ENCODE data around the gene MTA1.

The MTA1 gene

DNA sequence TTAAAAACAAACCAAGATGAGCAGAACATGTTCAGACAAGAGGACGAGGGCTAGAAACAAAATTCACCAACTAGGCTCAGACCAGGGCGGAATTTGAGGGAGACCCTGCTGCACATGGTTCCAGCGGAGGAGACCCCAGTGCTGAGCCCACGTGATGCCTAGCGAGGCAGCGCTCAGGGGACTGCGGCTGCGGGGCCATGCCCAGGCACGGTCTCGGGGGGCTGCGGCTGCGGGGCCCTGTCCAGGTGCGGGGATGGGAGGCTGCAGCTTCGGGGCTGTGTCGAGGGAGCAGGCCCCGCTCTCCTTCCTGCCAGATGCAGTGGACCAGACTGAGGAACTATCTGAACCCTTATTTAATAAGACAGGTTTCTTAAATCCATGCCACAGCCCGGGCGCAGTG, 42.3 kb downstream of the MTA1 start:
- Histone ChIP-seq H3K9ac (ENCODE audit: low read length) (no peak overlapping the region), H3F3A (ENCODE audit: insufficient read depth, low read length) (no peaks in the 10 kb centered on the region), H3K27ac (ENCODE audit: low read length) (no peak overlapping the region), H3K79me2 (ENCODE audit: low read length) (no peaks in the 10 kb centered on the region), H3K27me3 (replicated peaks; ENCODE audit: insufficient read depth, low read length) (no peaks in the 10 kb centered on the region), H2AFZ (ENCODE audit: low read length) (no peak overlapping the region), H3K9me2 (replicated peaks; ENCODE audit: insufficient read depth, low read length) (no peaks in the 10 kb centered on the region), H3K4me1 (ENCODE audit: low read length) (no peaks in the 10 kb centered on the region), H3K36me3 (replicated peaks; ENCODE audit: insufficient read depth, low read length) (no peaks in the 10 kb centered on the region), H3K9me3 (replicated peaks; ENCODE audit: insufficient read depth, low read length) (no peaks in the 10 kb centered on the region), H3K4me3 (ENCODE audit: low read length) (no peak overlapping the region), H3K4me2 (ENCODE audit: low read depth, low read length) (no peak overlapping the region), H4K20me1 (ENCODE audit: insufficient read depth, low read length) (no peaks in the 10 kb centered on the region)
- no peak for DNase-seq
- TF ChIP-seq EZH2phosphoT487 (IDR thresholded peaks at IDR 0.05; ENCODE audit: low read length) (no peak), EZH2 (optimal IDR thresholded peaks at IDR 0.05; ENCODE audit: low read depth, low read length) (no peak)

DNA sequence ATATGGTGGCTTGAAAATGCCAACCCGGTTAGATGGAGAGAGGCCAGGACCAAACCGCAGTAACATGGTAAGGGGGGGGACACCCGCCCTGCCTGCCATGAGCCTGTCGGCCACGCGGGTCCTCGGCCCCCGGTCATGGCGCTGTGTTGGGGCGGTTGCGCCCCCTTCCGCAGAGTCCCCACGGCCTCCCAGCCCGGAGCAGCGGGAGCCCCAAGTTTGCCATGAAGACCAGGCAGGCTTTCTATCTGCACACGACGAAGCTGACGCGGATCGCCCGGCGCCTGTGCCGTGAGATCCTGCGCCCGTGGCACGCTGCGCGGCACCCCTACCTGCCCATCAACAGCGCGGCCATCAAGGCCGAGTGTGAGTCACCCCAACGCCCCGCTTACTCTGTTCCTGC, 44.9 kb downstream of the MTA1 start:
- no peak overlapping the region for H2AFZ ChIP-seq (ENCODE audit: low read length)
- TF ChIP-seq EZH2 (optimal IDR thresholded peaks at IDR 0.05; ENCODE audit: low read depth, low read length) (no peak), EZH2phosphoT487 (IDR thresholded peaks at IDR 0.05; ENCODE audit: low read length) (no peak)
- TF ChIP-seq, protein P1, sequence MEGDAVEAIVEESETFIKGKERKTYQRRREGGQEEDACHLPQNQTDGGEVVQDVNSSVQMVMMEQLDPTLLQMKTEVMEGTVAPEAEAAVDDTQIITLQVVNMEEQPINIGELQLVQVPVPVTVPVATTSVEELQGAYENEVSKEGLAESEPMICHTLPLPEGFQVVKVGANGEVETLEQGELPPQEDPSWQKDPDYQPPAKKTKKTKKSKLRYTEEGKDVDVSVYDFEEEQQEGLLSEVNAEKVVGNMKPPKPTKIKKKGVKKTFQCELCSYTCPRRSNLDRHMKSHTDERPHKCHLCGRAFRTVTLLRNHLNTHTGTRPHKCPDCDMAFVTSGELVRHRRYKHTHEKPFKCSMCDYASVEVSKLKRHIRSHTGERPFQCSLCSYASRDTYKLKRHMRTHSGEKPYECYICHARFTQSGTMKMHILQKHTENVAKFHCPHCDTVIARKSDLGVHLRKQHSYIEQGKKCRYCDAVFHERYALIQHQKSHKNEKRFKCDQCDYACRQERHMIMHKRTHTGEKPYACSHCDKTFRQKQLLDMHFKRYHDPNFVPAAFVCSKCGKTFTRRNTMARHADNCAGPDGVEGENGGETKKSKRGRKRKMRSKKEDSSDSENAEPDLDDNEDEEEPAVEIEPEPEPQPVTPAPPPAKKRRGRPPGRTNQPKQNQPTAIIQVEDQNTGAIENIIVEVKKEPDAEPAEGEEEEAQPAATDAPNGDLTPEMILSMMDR (IDR thresholded peaks at IDR 0.05; ENCODE audit: low read length): no peak
- H4K20me1 ChIP-seq (ENCODE audit: insufficient read depth, low read length): no peaks in the 10 kb centered on the region
- no peak overlapping the region for H3K27ac ChIP-seq (ENCODE audit: low read length)
- H3K36me3 ChIP-seq (replicated peaks; ENCODE audit: insufficient read depth, low read length): no peaks in the 10 kb centered on the region
- H3K4me2 ChIP-seq (ENCODE audit: low read depth, low read length): no peak overlapping the region
- no peaks in the 10 kb centered on the region for H3K27me3 ChIP-seq (replicated peaks; ENCODE audit: insufficient read depth, low read length)
- H3K4me1 ChIP-seq (ENCODE audit: low read length): no peaks in the 10 kb centered on the region
- no peaks in the 10 kb centered on the region for H3K9me3 ChIP-seq (replicated peaks; ENCODE audit: insufficient read depth, low read length)
- DNase-seq: no peak
- no peaks in the 10 kb centered on the region for H3K79me2 ChIP-seq (ENCODE audit: low read length)
- no peak overlapping the region for H3K4me3 ChIP-seq (ENCODE audit: low read length)
- no peaks in the 10 kb centered on the region for H3F3A ChIP-seq (ENCODE audit: insufficient read depth, low read length)
- H3K9me2 ChIP-seq (replicated peaks; ENCODE audit: insufficient read depth, low read length): no peaks in the 10 kb centered on the region
- no peak overlapping the region for H3K9ac ChIP-seq (ENCODE audit: low read length)

DNA sequence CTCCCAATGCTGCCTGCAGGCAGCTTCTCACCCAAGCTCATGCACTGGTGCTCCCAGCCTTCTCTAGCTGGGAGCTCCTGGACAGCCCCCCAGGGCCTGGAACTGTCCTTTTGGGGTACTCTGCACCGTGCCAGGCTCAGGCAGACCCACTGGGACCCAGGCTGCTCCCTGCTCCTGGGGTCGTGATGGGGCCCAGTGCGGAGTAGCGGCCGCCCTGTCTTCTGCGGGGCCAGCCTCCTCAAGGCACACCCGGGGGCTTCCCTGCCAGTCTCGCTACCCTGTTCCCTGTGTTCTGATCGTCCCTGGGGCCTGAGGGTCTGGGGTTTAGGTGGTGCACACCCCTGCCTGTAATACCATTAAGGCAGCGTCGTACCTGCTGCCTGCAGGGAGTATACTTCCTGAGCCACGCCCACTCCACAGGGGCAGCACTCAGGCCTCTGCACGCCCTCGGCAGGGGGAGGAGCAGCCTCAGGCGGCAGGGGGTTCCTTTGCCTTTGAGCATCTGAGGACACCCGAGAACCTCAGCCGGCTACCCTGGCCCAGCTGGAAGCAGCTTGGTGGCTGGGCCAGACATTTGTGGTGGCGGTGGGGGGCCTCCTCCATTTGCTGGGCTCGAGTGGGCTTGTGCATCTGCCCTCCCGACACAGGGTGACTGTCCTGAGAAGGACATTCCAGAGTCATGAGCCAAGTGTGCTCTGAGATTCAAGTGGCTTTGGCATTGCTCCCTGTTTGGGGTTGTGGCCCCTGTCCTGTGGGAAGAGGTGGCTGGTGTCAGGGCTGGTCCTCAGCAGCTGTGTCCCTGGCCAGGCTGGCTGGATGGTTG, 45.8 kb downstream of the MTA1 start:
- H3K4me1 ChIP-seq (ENCODE audit: low read length): no peaks in the 10 kb centered on the region
- no peaks in the 10 kb centered on the region for H4K20me1 ChIP-seq (ENCODE audit: insufficient read depth, low read length)
- H3F3A ChIP-seq (ENCODE audit: insufficient read depth, low read length): no peaks in the 10 kb centered on the region
- no peak overlapping the region for H3K9ac ChIP-seq (ENCODE audit: low read length)
- DNase-seq: no peak
- H2AFZ ChIP-seq (ENCODE audit: low read length): no peak overlapping the region
- TF ChIP-seq, protein P1 (IDR thresholded peaks at IDR 0.05; ENCODE audit: low read length): no peak
- TF ChIP-seq EZH2 (optimal IDR thresholded peaks at IDR 0.05; ENCODE audit: low read depth, low read length): no peak
- TF ChIP-seq EZH2phosphoT487 (IDR thresholded peaks at IDR 0.05; ENCODE audit: low read length): no peak
- no peaks in the 10 kb centered on the region for H3K9me3 ChIP-seq (replicated peaks; ENCODE audit: insufficient read depth, low read length)
- no peak overlapping the region for H3K27ac ChIP-seq (ENCODE audit: low read length)
- no peak overlapping the region for H3K4me3 ChIP-seq (ENCODE audit: low read length)
- no peaks in the 10 kb centered on the region for H3K79me2 ChIP-seq (ENCODE audit: low read length)
- H3K9me2 ChIP-seq (replicated peaks; ENCODE audit: insufficient read depth, low read length): no peaks in the 10 kb centered on the region
- no peaks in the 10 kb centered on the region for H3K36me3 ChIP-seq (replicated peaks; ENCODE audit: insufficient read depth, low read length)
- H3K4me2 ChIP-seq (ENCODE audit: low read depth, low read length): no peak overlapping the region
- H3K27me3 ChIP-seq (replicated peaks; ENCODE audit: insufficient read depth, low read length): no peaks in the 10 kb centered on the region

All from MM.1S (cell line).